Activated CD4-positive, CD25-positive, alpha-beta regulatory T cell treated with anti-CD3 and anti-CD28 coated beads, Interleukin-2, amount 50 U/mL, for 24 hours (primary cell): ENCODE results near the gene SLC26A11.
"Not testable (repeated sequence)": the region's sequence is repeated elsewhere in the genome, so short reads cannot be mapped to it uniquely, and the experiment has no call there.

Source experiments
- ATAC-seq, 2 donors: fragments of 150-1000 bp; cut with Tn5 transposase; one replicate each; pipeline ENCODE4 v1.10.0; 2021; ENCODE audit warnings: mild to moderate bottlenecking in 1 of 2, moderate library complexity in 1 of 2

Gene SLC26A11

DNA sequence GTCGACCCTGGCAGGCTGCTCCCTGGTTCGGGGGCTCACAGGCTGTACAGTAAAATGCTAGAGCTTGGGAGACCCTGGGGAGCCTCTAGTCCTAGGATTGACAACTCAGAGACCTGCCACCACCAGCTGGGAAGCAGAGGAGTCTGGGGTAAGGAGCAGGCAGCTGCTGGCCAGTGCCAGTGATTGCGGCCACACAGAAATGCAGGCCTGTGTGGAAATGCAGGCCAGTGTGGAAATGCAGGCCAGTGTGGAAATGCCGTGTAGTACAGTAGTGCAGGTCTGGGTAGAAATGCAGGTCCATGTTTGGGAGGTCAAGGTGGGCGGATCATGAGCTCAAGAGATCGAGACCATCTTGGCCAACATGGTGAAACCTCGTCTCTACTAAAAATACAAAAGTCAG lies 23.6 kb upstream of the SLC26A11 start:
- no peak for ATAC-seq

DNA sequence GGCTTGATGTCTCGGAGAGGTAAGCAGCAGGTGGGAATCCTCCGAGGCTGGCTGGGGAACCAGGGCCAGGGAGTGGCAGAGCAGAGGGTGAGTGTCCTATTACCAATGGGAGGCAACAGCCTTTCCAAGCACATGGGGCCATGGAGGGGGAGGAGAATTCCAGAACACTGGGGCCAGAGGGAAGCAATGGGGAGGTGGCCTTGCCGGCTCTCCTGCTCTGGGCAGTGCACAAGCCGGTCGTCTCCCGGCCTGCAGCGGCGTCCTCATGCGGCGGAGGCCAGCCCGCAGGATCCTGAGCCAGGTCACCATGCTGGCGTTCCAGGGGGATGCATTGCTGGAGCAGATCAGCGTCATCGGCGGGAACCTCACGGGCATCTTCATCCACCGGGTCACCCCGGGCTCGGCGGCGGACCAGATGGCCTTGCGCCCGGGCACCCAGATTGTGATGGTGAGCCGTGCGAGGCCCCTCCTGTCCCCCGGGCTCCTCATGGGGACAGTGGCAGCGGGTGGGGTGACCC lies 22.0 kb upstream of the SLC26A11 start:
- no peak for ATAC-seq

DNA sequence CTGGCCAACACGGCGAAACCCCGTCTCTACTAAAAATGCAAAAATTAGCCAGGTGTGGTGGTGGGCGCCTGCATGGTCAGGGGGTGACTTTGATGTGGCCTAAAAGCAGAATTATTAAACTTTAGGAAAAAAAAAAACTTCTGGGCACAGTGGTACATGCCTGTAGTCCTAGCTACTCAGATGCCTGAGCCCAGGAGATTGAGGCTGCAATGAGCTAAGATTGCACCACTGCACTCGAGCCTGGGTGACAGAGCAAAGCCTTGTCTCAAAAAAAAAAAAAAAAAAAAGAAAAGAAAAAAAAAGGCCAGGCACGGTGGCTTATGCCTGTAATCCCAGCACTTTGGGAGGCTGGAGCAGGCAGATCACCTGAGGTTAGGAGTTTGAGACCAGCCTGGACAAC lies 20.9 kb upstream of the SLC26A11 start:
- ATAC-seq: not testable (repeated sequence)

DNA sequence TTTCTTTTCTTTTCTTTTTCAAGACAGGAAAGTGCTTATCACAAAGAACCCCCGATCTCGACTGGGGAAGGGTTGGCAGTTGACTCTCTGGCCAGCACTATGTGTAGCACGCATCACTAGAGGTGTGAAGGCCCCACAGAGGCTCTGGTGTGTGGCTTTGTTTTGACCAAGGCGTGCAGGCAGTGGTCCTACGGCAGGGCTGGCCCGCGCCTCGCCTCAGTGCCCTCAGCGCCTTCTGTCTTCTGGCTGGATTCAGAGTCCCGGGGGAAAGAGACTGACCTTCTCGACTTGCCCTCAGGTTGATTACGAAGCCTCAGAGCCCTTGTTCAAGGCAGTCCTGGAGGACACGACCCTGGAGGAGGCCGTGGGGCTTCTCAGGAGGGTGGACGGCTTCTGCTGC lies 18.8 kb upstream of the SLC26A11 start:
- ATAC-seq: no peak

DNA sequence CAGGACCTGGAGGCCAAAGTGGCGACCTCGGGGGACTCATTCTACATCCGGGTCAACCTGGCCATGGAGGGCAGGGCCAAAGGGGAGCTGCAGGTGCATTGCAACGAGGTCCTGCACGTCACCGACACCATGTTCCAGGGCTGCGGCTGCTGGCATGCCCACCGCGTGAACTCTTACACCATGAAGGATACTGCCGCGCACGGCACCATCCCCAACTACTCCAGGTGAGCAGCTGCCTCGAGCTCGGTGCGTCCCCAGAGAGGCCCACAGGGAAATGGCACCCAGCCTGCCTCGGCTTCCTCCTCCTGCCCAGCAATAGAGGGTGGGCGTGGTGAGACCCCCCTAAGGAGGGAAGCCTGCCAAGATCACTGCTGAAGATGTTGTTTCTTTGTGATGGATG lies 18.0 kb upstream of the SLC26A11 start:
- no peak for ATAC-seq

DNA sequence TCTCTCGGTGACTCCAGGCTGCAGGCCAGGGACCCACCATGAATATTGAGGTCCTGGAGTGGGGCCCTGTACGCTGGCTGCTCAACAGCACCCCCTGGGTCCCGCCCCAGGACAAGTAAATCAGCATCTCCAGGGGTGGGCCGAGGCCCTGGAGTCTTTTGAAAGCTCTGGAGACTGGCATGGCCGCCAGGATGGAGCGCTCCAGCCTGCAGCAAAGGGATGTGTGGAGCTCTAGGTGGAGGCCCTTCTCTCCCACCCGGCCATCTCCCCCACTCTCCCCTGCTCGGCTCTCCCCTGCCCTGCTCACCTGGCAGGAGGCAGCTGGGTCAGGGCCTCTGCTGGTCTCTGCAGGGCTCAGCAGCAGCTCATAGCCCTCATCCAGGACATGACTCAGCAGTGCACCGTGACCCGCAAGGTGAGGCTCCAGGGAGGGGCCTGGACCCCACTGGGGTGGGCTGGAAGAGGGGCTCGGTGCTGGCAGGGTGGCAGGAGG lies 16.7 kb upstream of the SLC26A11 start:
- no peak for ATAC-seq

DNA sequence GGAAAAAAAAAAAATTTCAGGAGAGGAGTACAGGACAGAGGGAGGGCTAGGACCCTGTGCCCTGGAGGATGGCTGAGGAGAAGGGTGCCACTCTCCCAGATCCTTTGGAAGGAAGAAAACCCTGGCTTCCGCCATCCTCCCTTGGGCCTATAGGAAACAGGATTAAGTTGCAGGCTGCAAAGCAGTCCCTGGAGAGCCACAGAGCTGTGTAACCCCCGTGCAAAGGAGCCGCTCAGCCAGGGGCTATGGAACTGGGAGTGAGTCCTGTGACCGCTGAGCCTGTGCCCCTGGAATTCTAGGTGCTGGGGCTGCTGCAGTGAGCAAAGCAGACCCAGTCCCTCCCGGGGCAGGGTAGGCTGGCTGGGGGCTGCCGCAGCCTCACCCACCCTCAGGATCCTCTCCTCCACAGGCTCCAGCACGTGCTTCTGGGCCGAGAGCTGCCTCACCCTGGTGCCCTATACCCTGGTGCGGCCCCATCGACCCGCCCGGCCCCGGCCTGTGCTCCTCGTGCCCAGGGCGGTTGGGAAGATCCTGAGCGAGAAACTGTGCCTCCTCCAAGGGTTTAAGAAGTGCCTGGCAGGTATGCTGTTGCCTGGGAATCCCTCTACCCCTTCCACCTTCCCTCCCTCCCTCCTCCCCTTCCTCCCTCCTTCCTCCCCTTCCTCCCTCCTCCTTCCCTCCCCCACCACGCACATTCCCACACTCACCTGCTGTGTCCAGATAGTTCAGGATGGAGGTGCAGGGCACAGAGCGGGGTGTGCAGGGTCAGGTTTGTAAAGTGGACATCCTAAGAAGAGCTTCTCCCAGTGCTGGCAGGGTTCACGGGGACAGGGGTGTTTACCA lies 15.4 kb upstream of the SLC26A11 start:
- no peak for ATAC-seq

DNA sequence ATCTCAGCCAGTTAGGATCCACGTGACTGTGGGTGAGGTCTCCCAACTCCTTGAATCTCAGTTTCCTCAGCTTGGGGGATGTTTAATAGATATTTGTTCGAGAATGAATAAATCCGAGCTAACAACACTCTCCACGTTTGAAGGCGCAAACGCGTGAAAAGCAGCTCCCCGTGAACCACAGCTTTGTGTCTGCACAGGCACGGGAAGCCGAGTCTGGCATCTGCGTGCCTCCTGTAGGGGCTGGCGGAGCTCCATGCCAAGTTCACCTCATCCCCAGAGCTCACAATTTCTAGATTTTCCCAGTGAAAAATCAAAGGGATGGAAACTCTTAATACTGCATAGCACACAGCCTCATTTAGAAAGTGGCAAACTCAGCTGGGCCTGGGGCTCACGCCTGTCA lies 14.4 kb upstream of the SLC26A11 start:
- ATAC-seq: no peak

DNA sequence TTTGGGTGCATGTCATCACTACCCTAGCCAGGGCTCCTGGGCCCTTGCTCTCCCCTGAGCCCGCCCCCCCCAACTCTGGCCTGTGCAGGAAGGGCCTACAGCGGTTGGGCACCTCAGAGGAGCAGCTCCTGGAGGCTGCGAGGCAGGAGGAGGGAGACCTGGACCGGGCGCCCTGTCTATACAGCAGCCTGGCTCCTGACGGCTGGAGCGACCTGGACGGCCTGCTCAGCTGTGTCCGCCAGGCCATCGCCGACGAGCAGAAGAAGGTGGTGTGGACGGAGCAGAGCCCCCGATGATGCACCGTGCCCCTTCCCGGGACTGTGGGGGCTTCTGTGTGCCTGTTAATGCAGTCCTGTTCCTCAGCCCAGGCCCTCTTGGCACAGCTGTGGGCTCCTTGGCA lies 12.2 kb upstream of the SLC26A11 start:
- ATAC-seq: no peak

DNA sequence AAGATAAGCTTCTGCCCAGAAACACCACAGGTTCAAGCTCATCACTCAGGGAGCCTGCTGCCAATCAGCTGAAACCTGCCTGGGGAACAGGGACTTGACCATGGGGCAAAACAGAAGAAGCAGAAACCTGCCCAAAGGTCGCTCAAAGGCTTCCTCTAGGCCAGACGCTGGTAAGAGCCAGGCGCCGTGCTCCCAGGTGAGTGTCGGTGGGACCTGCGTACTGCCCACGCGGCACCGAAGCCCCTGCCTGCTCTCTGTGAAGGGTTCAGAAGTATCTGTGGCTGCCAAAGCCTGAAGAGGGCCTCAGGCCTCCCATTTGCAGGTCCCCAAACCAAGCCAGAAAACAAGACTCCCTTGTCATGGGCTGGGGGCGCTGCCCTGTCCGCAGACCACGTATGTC lies 10.5 kb upstream of the SLC26A11 start:
- ATAC-seq: no peak

DNA sequence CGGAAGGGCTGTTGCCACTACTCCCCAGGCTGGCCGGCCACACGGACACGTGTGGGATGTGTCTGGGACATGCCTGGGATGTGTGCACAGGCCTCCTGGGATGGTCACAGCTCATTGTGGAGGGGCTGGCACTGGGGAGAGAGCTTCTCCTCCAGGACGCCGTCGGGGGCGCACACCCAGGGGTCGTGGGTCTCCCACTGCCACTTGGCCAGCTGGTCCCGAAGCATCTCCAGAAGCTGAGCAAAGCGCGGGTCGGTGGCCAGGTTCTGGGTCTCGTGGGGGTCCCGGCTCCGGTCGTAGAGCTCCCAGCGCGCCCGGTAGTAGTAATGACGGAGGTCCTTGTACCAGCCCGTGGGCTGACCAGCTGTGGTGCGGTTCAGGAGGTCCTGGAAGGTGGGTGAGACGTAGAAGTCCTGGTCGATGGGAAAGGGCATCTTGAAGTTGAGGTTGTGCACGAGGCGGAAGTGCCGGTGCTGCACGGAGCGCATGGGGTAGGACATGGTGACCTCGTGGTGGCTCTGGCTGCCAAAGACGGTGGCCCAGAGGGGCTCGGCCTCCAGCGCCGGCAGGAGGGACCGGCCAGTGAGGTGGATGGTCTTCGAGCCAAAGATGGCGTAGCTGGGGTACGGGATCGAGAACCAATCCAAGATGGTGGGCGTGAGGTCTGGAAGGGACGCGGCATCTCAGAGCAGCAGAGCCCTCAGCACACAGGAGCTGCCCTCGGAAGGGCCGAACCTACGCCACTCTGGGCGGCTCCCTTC lies 9.7 kb upstream of the SLC26A11 start:
- ATAC-seq: no peak

DNA sequence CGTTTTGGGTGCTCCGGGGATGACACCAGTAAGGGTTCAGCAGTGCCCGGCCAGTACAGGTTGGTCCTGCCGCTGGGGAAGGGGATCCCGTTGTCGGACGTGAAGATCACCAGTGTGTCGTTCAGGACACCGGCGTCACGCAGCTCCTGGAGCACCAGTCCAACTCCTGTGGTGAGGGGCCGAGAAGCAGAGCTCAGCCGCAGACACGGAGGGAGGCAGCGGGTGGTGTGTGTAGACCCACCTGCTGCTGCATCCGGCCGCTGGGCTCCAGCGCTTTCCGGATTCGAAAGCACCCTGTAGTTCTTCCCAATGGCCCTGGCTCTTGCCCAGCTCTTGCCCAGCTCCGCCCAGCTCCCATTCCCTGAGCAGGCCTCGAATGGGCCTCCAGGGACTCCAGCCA lies 8.1 kb upstream of the SLC26A11 start:
- ATAC-seq: no peak

DNA sequence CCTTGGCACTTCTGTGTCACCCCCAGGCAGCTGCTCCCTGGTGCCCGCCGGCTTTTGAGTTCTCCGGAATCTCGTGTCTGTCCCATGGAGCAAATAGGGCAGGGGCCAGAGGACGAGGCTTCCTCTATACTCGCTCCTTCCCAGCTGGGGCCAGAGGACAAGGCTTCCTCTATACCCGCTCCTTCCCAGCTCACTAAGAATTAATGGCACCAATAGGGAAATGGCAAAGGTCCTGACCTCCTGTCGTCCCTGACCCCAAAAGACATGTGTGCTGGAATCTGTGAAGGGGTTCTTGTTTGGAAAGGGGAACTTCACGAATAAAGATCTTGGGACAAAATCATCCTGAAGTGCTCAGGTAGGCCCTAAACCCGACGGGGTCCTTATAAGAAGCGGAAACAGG lies 7.7 kb upstream of the SLC26A11 start:
- no peak for ATAC-seq

DNA sequence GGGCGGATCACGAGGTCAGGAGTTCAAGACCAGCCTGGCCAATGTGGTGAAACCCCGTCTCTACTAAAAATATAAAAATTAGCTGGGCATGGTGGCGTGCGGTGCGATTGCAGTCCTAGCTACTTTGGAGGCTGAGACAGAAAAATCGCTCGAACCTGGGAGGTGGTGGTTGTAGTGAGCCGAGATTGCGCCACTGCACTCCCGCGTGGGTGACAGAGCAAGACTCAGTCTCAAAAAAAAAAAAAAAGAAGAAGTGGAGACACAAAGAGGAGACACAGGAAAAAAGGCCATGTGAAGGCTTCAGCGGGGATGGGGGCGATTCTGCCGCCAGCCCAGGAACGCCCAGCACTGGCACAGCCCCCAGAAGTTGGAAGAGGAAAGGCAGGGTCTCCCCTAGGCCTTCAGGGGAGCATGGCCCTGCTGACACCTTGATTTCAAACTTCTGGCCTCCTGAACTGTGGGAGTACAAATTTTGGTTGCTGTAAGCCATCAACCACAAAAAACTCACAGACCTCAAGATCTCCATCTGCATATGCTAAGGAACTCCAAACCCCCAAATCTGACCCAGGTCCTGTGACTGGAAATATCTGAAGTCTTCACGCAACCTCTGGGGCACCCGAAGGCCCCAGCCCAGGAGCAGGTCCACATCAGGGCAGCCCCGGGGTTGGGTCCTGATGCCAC lies 7.1 kb upstream of the SLC26A11 start:
- no peak for ATAC-seq

DNA sequence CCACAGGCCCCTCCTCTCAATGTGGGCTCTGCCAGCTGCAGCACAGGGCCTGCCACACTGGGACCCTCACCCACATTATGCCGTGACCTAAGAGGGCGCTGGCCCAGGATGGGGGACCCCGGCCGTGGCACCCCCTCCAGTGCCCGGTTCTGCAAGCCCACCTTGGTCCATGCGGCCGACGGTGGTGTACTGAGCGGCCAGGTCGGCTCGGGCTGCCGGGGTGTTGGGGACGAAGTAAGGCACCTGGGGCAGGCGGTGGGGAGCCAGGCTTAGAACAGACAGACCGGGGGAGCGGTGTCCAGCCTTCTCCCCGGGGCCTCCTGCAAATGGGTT lies 6.6 kb upstream of the SLC26A11 start:
- ATAC-seq: no peak

DNA sequence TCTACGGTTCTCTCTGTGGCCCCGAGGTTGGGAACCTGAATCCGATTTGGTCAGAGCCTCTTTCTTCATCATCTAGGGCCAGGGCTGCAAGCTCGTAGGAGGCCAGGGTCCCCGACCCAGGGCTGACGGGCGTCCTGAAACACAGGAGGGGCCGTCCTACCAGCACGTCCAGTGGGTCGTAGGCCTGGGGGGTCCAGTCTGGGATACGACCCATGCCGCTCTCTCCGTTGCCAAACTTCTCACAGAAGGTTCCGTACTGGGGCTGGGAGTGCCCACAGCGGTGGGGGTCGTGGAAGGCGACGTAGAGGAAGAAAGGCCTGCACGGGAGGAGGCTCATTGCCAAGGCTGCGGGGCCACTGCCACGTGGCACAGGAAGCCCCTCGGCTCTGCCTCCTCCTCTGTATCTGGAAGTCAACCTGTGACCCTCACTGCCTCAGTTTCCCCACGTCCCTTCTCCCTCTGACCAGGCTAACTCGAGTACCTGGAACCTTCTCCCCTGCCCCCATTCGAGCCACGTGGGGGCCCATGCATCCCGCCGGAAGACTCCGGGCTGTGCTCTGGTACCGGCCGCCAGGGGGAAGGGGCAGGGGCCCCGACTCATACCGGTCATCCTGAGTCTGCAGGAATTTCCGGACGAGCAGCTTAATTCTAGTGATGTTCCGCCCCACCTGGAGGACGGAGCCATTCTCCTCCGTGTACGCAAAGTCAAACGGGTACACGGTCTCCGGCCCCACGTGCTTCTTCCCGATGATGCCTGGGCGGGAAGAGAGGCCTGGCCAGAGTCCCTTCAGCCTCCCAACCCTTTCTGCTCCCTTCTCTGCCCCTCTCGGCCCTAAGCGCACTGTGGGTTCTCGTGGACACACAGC lies 6.0 kb upstream of the SLC26A11 start:
- no peak for ATAC-seq

DNA sequence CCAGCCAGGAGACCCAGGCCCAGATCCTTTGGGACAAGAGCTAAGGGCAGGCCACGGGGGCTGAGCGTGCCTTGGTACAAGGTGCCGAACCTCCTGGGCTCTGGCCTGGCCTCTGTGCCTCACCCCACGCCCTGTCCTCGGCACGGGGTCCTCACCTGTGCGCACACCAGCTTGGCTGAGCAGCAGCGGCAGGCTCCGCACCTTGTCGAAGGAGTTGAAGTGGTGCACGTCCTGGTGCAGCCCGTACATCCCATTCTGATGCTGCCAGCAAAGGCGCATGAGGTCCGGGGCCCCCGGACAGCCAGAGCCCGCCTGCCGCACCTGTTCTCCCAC lies 5.4 kb upstream of the SLC26A11 start:
- no peak for ATAC-seq

DNA sequence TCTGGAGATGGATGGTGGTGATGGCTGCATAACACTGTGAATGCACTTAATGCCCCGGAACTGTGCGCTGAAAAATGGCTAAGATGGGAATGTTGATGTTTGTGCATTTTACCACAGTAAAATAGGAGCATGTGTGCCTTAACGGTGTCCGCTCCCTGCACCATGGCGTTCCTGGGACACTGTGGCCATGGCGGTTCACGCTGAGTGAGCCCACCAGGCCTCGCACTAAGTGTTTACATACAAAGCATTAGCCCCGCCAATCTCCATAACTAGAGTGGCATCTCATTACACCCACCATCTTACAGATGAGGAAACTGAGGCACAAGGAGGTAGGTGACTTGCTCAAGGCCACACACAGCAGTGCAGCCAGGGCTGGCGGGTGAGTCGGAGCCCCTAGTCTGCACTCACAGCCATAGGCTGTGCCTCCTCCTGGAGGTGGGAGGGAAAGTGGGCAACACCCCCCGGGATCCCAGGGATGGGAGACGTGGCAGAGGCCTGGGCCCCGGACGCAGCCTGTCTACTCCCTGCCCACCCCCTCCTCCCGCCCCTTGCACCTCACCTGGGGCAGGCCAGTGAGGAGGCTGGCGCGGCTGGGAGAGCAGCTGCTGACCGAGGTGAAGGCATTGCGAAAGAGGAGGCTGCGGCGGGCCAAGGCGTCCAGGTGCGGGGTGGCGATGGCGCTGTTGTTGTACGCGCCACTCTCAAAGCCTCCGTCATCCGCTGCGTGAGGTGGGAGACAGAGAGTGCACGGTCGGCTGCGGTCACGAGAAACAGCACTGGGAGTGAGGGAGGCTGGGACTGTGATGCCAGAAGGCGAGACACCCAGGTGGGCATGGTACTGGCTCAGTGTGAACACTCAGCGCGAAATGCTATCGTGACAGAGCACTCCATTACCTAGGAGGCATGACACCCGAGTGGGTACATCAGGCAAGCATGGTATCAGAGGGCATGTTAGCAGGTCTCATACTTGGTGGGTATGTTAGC lies 3.5 kb upstream of the SLC26A11 start:
- ATAC-seq: no peak

DNA sequence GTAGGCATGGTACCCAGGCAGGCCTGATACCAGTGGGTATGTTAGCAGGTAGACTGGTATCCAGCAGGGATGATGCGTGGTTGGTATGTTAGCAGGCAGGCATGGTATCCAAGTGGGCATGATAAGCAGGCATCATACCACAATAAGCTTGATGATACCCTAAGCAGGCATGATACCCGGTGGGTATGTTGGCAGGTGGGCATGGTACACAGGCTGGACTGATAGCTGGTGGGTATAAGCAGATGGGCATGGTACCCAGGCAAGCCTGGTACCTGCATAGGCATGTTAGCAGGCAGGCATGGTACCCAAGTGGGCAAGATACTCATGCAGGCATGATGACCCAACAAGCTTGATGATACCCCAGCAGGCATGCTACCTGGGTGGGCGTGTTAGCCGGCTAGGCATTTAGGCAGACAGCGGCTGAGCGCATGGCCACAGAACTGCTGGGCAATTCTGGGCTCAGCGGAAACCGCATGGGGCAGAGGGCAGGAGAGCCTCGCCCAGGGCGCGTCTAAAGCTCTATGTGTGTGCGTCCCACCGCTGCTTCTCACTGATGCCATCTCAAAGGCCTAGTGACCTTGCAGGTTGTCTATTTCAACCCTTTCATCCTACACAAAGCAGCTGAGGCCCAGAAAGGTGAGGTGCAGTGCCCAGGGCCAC lies 2.4 kb upstream of the SLC26A11 start:
- no peak for ATAC-seq

DNA sequence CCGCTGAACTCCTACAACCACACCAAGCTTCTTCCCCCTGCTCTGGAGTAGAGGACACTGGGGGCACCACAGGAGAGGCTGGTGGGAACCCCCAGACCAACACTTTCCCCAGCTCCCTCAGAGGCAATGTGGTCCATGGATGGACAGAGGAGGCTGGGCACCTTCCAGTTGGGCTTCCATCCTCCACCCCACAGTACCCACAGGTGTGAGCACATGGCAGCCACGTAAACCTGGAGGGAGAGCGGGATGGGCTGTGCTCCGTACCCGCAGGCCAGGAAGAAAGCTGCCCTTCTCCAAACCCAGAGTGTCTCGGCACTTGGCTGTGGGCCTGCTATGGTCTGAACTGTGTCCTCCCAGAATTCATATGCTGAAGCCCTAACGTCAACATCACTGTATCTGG lies 1.8 kb upstream of the SLC26A11 start:
- no peak for ATAC-seq
